LNCAP (cell line): ENCODE measurements around the gene ZC2HC1C.

ENCODE experiments used
- TF ChIP-seq, protein P1 (sequence below): fragments of 450-650 bp; IDR thresholded peaks from 2 replicates; pipeline ENCODE4 v1.5.1; 2017; ENCODE audit warnings: mild to moderate bottlenecking

ZC2HC1C gene

GRCh38 chr14:75119056-75119455, 49.6 kb downstream of the ZC2HC1C start:
- TF ChIP-seq, protein P1, sequence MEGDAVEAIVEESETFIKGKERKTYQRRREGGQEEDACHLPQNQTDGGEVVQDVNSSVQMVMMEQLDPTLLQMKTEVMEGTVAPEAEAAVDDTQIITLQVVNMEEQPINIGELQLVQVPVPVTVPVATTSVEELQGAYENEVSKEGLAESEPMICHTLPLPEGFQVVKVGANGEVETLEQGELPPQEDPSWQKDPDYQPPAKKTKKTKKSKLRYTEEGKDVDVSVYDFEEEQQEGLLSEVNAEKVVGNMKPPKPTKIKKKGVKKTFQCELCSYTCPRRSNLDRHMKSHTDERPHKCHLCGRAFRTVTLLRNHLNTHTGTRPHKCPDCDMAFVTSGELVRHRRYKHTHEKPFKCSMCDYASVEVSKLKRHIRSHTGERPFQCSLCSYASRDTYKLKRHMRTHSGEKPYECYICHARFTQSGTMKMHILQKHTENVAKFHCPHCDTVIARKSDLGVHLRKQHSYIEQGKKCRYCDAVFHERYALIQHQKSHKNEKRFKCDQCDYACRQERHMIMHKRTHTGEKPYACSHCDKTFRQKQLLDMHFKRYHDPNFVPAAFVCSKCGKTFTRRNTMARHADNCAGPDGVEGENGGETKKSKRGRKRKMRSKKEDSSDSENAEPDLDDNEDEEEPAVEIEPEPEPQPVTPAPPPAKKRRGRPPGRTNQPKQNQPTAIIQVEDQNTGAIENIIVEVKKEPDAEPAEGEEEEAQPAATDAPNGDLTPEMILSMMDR = no peak

GRCh38 chr14:75120541-75121291, 51.3 kb downstream of the ZC2HC1C start:
- TF ChIP-seq, protein P1 = no peak

DNA sequence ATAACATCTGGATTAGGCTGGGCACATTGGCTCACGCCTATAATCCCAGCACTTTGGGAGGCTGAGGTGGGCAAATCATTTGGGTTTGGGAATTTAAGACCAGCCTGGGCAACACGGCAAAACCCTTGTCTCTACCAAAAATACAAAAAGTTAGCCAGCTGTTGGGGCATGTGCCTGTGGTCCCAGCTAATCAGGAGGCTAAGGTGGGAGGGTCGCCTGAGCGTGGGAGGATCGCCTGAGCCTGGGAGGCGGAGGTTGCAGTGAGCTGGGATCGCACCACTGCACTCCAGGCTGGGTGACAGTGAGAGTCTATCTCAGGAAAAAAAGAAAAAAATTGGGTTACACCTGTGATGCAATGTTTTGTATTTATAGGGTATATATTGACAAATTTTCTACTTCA, 52.1 kb downstream of the ZC2HC1C start:
- TF ChIP-seq, protein P1 = no peak

GRCh38 chr14:75123991-75124390, 54.5 kb downstream of the ZC2HC1C start:
- TF ChIP-seq, protein P1 = no peak

DNA sequence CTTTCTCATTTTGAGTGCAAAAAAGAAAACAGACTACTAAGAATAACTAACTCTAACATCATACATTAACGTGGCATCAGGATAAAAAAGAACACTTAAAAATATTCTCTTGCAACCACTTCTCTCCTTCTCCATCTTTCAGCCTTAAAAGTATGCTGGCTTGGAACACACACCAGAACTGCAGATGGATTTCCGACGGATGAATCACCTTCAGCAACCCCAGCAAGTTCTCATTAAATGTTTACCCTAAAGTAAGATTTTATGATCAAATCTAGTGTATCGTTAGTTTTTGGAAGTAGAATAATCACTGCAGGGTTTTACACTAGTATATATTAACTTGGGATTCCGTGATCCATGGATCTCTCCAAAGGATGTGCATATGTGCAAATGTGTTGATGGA, 56.2 kb downstream of the ZC2HC1C start:
- TF ChIP-seq, protein P1 = no peak

GRCh38 chr14:75126121-75126544, 56.7 kb downstream of the ZC2HC1C start:
- TF ChIP-seq, protein P1 = no peak

DNA sequence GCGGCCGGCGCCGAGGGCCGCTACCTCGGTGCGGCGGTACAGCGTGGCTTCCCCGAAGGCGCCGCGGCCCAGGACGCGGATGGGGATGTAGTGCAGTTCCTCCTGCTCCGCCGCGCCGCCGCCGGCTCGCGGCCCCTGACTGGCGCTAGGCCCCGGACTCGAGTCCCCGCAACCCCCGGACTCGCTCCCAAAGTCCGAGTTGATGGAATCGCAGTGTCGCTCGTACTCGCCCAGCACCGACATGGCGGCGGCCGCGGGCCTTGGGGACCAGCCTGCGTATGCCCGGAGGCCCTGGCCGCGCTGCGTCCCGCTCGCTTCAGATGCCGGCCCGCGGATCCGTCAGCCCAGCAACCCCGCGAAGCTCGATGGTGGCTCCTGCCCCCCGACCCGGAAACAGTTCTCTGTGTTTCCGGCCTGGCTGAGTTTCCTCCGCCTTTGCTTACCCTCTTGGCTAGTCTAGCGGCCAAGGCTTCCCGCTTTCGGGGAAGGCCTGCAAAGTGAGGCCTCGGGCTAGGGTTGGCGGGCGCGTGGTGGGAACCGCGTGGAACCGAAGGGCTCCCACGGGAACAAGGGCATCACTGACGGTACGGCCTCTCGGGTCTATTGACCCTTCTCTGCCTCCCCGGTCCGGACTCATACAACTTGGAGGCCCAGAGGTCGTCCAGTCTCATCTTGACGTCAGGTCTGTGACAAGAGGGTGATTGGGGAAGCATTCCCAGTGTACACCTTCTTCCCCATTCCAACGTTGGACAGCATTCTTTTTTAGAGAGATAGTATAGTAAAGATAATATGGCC, 57.4 kb downstream of the ZC2HC1C start, which contains the start of gene NEK9:
TSS of gene NEK9 (minus strand) at position 370 of the 795 bp plus-strand sequence. CDS start at position 243, 127 bp downstream.
- TF ChIP-seq, protein P1 = no peak
